ENCODE measurements around the gene PTRH1. TPM values are rescaled to one million over a fixed set of nuclear protein-coding genes. Genes with fewer than 3 reads are reported as not detected.

PTRH1 gene
- total RNA-seq, 1 donor from 2014 or later = 8.0 TPM

DNA sequence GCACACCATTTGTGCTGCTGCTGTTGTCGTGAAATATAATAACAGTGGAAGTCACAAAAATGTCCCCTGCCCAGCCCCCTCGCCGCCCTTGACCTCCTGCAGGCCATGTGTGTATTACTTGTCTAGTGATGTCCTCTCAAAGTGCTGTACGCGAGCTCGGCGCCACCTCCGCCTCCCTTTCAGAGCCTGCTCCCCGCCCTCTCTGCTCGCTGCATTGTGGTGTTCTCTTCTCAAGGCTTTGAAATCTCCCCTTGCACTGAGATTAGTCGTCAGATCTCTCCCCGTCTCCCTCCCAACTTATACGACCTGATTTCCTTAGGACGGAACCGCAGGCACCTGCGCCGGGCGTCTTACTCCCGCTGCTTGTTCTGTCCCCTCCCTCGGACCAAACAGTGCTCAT is 23.4 kb downstream of the PTRH1 start:
- no peak for ATAC-seq
- no peak overlapping the region for H3K27ac ChIP-seq
- intact Hi-C loops (cut with DNase I) = no loop called here
- H3K4me1 ChIP-seq = no peaks in the 10 kb centered on the region
- TF ChIP-seq, protein P1, sequence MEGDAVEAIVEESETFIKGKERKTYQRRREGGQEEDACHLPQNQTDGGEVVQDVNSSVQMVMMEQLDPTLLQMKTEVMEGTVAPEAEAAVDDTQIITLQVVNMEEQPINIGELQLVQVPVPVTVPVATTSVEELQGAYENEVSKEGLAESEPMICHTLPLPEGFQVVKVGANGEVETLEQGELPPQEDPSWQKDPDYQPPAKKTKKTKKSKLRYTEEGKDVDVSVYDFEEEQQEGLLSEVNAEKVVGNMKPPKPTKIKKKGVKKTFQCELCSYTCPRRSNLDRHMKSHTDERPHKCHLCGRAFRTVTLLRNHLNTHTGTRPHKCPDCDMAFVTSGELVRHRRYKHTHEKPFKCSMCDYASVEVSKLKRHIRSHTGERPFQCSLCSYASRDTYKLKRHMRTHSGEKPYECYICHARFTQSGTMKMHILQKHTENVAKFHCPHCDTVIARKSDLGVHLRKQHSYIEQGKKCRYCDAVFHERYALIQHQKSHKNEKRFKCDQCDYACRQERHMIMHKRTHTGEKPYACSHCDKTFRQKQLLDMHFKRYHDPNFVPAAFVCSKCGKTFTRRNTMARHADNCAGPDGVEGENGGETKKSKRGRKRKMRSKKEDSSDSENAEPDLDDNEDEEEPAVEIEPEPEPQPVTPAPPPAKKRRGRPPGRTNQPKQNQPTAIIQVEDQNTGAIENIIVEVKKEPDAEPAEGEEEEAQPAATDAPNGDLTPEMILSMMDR (IDR thresholded peaks at IDR 0.05) = no peak
- no peaks in the 10 kb centered on the region for H3K27me3 ChIP-seq
- DNase-seq = no peak
- H3K9me3 ChIP-seq = no peaks in the 10 kb centered on the region
- no peak overlapping the region for H3K4me3 ChIP-seq
- H3K36me3 ChIP-seq = peaks cover 58% of the 10 kb centered on the region

DNA sequence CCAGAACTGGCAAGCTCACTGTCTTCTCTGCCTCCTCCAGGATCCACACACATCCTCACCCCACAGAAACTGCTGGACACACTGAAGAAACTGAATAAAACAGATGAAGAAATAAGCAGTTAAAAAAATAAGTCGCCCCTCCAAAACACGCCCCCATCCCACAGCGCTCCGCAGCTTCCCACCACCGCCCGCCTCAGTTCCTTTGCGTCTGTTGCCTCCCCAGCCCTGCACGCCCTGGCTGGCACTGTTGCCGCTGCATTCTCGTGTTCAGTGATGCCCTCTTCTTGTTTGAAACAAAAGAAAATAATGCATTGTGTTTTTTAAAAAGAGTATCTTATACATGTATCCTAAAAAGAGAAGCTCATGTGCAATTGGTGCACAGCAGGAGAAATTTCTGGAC is 24.7 kb downstream of the PTRH1 start:
- ATAC-seq (no peak), DNase-seq (no peak)
- Histone ChIP-seq H3K4me3 (no peak overlapping the region), H3K9me3 (no peaks in the 10 kb centered on the region), H3K27ac (no peak overlapping the region), H3K36me3 (peaks cover 70% of the 10 kb centered on the region), H3K27me3 (no peaks in the 10 kb centered on the region), H3K4me1 (no peaks in the 10 kb centered on the region)
- intact Hi-C loops (cut with DNase I) = no loop called here
- TF ChIP-seq, protein P1 (IDR thresholded peaks at IDR 0.05) = no peak

DNA sequence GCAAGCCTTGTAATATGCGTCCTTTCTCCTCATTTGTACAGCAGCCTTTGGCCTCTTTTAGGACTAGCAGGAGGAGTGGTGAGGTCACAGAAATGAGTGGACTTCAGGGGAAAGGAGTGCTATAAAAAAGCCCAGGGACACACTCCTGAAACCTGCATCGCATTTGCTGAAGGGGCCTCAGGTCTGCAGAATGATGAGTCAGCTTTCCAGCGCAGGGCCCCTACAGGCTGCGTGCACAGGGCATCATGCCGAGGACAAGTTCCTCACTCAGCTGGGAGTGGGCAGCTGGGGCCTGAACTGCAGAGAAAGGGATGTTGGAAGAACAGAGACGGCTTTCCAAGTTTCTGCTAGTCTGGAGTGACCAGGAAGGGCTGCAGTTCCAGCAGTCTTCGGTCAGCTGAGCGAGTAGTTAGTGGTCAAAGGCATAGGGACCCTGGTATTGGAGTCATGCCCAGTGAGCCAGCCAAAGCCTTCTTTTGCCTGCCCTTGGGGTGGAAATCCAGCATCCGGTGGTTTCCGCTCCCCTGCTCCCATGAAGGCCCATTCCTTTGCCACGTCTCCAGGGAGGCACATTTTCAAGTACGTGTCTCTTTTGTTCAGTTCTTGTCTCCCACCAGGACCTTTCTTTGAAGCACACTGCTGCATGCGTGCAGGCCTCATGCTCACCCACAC is 26.0 kb downstream of the PTRH1 start:
- Histone ChIP-seq H3K36me3 (peaks cover 78% of the 10 kb centered on the region), H3K4me1 (no peaks in the 10 kb centered on the region), H3K9me3 (no peaks in the 10 kb centered on the region), H3K27me3 (no peaks in the 10 kb centered on the region), H3K4me3 (no peak overlapping the region), H3K27ac (no peak overlapping the region)
- ATAC-seq (no peak), DNase-seq (no peak)
- TF ChIP-seq, protein P1 (IDR thresholded peaks at IDR 0.05) = no peak
- intact Hi-C loops (cut with DNase I) = no loop called here

DNA sequence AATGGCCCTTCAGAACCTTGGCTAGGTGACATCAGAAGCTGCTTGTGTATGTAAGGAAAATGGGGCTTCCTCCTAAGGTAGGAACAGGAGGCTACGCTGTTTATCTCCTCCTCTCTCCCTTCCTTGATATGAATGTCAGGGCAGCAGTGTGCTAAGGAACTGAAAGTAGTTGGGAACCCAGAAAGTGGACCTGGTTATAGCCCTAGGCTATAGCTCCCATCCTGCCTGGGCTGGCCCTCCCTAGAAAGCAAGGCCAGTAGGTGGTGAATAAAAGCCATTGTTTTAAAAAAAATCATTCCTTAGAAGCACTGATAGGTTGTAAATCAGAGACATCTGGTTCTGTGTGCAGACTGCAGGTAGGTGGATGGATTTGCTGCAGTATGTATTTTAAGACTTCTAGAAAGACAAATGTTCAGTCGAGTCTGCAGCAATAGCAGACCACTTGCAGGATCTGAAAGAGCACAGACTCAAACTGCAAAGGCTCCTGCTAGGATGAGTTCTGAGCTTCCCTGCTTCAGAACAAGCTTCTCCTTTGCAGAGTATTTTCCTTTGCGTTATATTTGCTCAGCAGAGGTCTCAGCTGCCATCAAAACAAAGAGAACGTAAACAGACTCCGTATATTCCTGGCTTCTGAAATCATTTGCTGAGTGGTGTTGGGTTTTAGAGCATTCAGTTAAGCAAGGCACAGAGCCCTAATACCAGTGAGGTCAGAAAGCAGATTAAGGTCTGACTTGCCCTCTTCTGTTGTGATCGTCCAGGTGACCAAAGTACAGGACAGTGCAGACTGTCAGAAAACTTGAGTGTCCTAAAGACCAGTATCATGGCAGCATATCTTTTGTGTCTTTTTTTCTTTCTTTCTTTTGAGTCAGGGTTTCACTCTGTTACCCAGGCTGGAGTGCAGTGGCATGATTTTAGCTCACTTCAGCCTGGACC is 28.7 kb downstream of the PTRH1 start:
- Histone ChIP-seq H3K9me3 (no peaks in the 10 kb centered on the region), H3K27me3 (no peaks in the 10 kb centered on the region), H3K4me3 (no peak overlapping the region), H3K4me1 (no peaks in the 10 kb centered on the region), H3K27ac (no peak overlapping the region), H3K36me3 (peaks cover 93% of the 10 kb centered on the region)
- TF ChIP-seq, protein P1 (IDR thresholded peaks at IDR 0.05) = no peak
- no peak for DNase-seq
- no peak for ATAC-seq
- intact Hi-C loops (cut with DNase I) = no loop called here

DNA sequence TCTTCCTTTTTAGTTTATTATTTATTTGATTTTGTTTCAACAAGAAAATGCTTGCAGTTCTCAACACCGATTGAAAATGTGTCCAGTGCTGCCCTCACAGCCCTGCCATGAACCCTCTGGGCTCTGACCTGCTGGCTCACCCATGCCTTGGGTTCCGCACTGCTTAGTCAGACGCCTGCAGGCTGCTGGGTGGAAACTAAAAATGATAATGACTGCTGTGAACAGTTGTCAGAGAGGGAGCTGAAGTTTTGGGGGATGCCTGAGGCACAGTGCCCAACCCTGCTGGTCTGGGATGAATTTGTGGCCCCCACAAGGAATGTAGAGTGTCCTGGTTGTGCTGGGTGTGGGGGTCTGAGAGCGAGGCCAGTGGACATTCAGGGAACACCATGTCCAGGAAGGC is 30.9 kb downstream of the PTRH1 start:
- no peaks in the 10 kb centered on the region for H3K27me3 ChIP-seq
- no peaks in the 10 kb centered on the region for H3K9me3 ChIP-seq
- H3K4me1 ChIP-seq = no peaks in the 10 kb centered on the region
- peaks cover 92% of the 10 kb centered on the region for H3K36me3 ChIP-seq
- DNase-seq (no peak), ATAC-seq (no peak)
- no peak overlapping the region for H3K4me3 ChIP-seq
- H3K27ac ChIP-seq = no peak overlapping the region
- intact Hi-C loops (cut with DNase I) = no loop called here
- TF ChIP-seq, protein P1 (IDR thresholded peaks at IDR 0.05) = no peak
